ENCODE data around the gene FOXL3.

Gene FOXL3

DNA sequence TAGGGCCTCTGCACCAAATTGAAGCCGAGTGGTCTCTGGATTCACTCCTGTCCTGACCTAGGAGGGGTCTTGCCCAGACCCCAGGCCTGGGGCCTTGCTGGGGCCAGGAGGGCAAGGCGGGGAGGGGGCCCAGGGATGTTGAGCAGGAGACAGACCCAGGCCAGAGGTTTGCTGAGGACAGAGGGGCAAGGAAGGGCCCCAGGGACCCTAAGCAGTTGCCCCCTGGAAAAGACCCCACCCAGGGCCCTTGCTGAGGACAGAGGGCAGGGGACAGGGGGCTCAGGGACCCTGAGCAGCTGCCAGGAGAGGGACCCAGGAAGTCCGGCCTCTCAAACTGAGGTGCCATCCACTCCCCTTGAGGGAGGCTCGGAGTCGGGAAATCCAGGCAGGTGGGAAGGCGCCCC lies 32.7 kb downstream of the FOXL3 start:
- no peak for TF ChIP-seq JUND (IDR thresholded peaks at IDR 0.05; ENCODE audit: low read depth)
- in situ Hi-C loops (cut with HindIII; ENCODE audit: low pct_unique_long_range_greater_than_20kb, low sequenced_read_pairs): no loop called here
- no peak for DNase-seq (ENCODE audit: low read depth in 1 of 2, low spot score in 1 of 2)

DNA sequence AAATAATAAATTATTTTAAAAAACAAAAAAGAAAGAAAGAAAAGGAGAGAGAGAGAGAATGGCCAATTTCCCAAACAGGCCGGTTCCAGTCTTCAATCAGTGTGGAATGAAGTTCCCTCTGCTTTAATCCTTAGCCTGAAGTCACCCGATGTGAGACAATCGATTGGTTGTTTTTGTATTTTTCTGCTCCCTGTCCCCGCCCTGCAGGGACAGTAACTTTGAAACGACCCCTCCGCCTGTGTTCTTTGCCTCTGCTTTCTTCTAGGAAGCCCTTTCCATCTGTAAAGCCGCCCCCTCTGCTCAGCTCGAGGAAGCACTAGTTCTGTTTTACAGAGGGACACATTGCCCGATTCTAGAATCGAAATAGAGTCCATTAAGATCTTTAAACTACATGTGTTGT lies 33.4 kb downstream of the FOXL3 start:
- no peak for DNase-seq (ENCODE audit: low read depth in 1 of 2, low spot score in 1 of 2)
- no peak for TF ChIP-seq JUND (IDR thresholded peaks at IDR 0.05; ENCODE audit: low read depth)
- in situ Hi-C loops (cut with HindIII; ENCODE audit: low pct_unique_long_range_greater_than_20kb, low sequenced_read_pairs): no loop called here

DNA sequence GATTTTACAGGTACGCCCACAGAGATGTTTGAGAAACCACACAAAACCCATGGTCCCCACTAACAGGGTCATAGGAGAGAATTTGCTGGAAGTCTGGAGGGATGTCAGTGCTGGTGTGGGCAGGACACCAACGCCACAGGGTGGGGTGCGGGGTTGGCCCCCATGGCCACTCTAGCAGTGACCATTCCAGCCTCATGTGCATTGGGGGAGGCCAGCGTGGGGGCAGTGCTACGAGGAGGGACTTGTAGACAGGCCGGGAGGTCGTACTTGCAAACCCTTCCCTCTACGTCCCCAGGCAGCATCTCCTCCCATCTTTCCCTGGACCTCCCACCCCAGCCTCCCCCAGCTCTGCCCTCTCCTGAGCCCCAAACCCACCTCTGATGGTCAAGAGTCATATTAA lies 34.0 kb downstream of the FOXL3 start:
- DNase-seq (ENCODE audit: low read depth in 1 of 2, low spot score in 1 of 2): no peak
- no peak for TF ChIP-seq JUND (IDR thresholded peaks at IDR 0.05; ENCODE audit: low read depth)
- in situ Hi-C loops (cut with HindIII; ENCODE audit: low pct_unique_long_range_greater_than_20kb, low sequenced_read_pairs): no loop called here

DNA sequence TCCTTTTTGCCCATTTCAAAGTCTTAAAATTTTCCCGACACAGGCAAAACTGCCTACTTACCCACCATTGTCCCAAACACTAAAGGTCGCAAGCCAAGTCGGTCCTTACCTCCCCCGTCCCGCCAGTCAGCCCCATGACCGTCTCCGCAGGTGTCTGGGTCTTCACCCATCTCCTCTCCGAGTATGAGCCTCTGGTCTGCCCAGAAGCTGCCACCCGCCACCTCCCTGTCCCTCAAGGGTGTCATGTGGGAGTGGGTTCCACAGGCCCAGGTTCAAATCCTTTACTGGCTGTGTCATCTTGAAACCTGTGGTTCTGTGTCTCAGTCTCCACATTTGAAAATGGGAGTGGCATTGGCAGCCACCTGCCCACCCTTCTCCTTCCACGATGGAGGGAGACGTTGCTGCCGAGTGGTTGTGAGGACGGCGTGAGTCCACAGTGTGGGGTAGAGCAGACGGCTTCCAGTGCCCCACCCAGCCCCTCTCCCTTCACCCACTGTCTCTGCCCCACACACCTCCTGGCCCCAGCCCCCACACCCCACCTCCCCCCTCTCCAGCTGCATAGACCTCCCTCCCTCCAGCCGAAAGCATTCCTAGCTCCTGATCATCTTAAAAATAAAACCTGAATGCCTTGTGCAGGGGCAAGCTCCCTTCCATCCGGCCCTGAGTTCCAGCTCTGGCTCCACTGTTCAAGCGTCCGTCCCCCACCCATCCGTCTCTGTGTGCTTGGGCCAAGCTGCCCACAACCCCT lies 35.3 kb downstream of the FOXL3 start:
- in situ Hi-C loops (cut with HindIII; ENCODE audit: low pct_unique_long_range_greater_than_20kb, low sequenced_read_pairs): no loop called here
- TF ChIP-seq JUND (IDR thresholded peaks at IDR 0.05; ENCODE audit: low read depth): no peak
- no peak for DNase-seq (ENCODE audit: low read depth in 1 of 2, low spot score in 1 of 2)

DNA sequence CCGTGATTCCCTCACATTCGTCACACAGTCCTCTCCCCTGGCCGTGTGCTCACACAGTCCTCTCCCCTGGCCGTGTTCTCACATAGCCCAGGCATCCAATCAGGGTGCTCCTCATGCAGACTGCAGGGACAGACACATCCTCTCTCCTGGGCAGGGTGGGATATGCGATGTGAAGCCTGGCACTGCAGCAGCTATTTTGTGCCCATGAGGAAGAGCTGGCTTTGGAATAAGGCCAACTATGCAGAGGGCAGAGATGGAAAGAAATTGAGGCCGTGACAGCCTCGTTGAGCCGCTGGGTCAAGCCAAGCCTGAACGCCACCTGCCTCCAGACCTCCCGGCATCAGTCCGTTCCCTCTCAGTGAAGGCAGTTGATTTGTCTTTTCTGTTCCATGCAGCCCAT lies 35.8 kb downstream of the FOXL3 start:
- no peak for DNase-seq (ENCODE audit: low read depth in 1 of 2, low spot score in 1 of 2)
- in situ Hi-C loops (cut with HindIII; ENCODE audit: low pct_unique_long_range_greater_than_20kb, low sequenced_read_pairs): no loop called here
- TF ChIP-seq JUND (IDR thresholded peaks at IDR 0.05; ENCODE audit: low read depth): no peak

DNA sequence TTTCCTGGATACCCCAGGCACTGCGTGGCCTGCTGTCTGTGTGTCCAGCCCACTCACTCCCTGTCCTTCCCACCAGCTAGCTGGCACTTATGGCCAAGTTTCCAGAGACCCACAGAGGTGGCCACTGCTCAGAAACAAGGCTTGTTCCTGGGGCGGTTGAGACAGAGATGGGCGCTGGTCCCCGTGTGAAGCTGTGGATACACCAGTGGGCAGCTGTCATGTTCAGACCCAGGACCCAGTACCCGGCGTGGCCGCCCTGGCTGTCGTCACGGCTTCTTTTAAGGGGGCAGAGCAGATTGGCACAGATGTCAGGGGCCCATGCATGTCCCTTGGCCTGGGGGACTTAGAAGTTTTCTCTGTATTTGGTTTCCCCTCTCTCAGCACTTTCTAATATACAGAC lies 36.3 kb downstream of the FOXL3 start:
- in situ Hi-C loops (cut with HindIII; ENCODE audit: low pct_unique_long_range_greater_than_20kb, low sequenced_read_pairs): no loop called here
- no peak for DNase-seq (ENCODE audit: low read depth in 1 of 2, low spot score in 1 of 2)
- TF ChIP-seq JUND (IDR thresholded peaks at IDR 0.05; ENCODE audit: low read depth): no peak

DNA sequence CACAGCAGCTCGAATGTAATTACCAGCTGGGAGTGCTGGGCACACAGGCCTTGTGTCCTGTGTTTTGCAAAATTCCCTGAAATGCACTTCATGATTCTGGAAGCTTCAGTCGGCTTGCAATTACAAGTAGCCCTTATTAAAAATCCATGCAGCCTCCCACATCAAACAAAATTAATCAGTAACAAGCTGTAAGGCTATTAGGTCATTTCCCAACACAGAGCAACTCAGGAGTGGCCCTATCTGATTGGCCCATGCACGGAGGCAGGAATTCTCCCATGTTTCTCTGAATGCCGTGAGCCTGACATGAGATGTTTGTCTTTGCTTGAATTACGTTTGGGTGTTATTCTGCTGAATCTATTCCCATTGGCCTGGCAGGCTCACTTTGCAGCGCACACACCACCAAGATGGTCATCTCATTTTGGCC lies 36.9 kb downstream of the FOXL3 start:
- in situ Hi-C loops (cut with HindIII; ENCODE audit: low pct_unique_long_range_greater_than_20kb, low sequenced_read_pairs): no loop called here
- no peak for TF ChIP-seq JUND (IDR thresholded peaks at IDR 0.05; ENCODE audit: low read depth)
- peak in 1 of 2 experiments; percentile 56 for DNase-seq (ENCODE audit: low read depth in 1 of 2, low spot score in 1 of 2)

DNA sequence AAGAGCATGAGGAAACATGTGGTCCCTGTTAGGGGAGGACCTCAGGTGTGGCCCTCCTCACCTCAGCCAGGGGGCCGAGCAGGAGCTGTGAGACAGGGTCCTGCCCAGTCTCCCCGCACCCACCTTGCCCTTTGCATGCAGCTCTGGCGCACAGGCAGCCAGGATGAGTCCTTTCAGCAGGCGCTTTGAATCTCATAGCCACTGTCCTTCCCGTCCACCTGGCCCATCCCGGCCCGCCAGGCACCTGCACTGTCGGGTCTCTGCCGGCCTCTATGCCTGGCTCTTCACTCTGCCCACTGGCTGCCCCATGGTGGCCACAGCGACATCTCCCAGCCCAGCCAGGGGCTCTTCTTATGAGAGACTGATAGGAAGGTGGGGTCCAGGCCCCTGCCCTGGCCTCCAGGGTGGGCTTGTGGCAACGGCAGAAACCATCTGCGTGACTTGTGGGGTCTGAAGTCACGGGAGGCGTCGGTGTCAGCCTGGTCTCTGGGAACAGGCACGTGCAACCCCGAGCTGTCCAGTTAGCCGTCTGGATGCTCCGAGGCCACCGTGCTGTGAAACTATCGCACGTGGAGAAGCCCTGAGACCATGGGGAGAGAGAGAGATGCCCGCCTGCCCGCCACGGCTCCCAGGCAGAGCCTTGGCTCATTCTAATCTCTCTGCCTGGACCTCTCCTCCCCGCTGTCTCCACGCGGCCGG lies 37.4 kb downstream of the FOXL3 start:
- in situ Hi-C loops (cut with HindIII; ENCODE audit: low pct_unique_long_range_greater_than_20kb, low sequenced_read_pairs): no loop called here
- no peak for DNase-seq (ENCODE audit: low read depth in 1 of 2, low spot score in 1 of 2)
- TF ChIP-seq JUND (IDR thresholded peaks at IDR 0.05; ENCODE audit: low read depth): no peak

DNA sequence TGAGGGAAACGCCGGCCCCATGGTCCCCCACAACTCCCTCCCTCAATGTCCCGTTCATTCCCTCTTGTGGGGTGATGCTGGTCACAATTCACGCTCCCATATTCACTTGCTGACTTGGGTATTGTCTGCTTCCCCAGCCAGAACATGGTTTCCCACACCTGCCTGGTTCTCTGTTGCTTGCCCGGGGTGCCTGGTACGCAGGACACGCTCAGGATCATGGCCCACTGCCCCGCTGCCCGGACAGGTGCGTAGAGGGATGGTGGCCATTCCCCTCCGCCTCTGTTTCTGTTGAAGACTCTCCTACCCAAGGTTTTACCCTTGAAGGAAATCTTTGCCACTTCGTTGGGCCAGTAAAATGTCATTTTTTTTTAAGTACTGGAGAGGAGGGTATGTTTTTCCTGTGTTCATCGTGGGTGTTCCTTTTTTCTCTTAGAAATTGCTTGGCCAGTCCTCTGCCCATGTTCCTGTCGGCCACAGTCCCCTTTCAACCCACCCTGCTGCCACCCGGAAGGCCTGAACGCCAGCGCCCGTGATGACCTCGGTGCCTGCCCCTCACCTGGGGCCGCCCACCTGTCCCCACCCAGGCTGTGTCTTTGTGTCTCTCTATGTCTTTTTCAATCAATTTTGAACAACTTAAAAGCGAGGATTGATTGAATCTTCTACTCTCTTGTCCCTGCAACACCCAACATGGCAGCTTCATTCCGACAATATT lies 38.2 kb downstream of the FOXL3 start:
- no peak for DNase-seq (ENCODE audit: low read depth in 1 of 2, low spot score in 1 of 2)
- in situ Hi-C loops (cut with HindIII; ENCODE audit: low pct_unique_long_range_greater_than_20kb, low sequenced_read_pairs): no loop called here
- TF ChIP-seq JUND (IDR thresholded peaks at IDR 0.05; ENCODE audit: low read depth): no peak

DNA sequence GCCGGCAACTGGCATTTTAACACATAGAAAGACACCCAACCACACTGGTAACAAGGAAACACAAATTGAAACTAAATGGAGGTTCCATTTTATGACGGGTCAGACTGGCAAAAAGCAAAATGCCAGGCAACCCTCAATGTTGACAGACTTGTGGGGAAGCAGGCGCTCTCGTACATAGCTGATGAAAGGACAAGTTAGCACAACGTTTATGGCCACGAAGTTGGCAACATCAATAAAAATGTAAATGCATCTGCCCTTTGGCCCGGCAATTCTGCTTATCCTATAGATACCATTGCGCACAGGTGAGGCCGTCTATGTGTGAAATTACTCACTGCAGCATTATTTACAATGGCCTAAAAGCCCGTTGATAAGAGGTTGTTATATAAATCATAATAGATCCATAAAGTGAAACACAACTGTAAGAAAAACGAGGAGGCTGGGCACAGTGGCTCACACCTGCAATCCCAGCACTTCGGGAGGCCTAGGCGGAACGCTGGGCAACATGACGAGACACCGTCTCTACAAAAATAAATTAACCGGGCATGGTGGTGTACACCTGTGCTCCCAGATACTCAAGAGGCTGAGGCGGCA lies 39.8 kb downstream of the FOXL3 start:
- no peak for DNase-seq (ENCODE audit: low read depth in 1 of 2, low spot score in 1 of 2)
- in situ Hi-C loops (cut with HindIII; ENCODE audit: low pct_unique_long_range_greater_than_20kb, low sequenced_read_pairs): no loop called here
- no peak for TF ChIP-seq JUND (IDR thresholded peaks at IDR 0.05; ENCODE audit: low read depth)

DNA sequence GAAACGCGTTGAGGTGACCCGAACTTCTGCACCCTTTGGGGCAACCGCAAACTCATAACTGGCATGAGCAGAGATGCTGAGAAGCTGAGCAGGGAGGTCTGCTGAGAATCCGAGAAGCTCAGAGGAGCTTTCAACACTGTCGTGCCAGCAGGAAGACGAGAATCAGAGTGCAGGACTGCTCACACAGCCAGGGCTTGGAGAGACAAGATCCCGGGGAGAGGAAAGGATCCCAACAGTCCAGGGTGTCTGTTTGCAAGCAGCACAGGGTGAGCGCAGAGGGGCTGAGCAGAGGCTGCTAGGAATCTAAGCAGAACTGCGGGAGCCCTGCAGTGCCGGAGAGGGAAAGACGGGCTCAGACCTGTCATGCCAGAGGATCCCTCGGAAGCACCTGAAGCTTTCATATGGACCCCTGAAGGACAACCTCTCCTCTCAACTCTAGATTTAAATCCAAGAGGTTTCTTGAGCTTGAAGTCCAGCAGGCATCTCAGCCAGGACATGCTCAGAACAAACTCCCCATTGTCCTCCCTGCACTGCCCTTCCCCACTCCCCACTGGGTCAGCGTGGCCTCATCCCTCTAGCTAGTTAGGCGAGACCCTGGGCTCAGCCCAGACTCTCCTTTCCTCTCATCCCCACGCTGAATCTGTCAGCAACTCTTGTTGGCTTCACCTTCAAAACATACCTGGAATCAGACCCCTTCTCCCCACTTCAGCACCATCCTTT lies 40.7 kb downstream of the FOXL3 start:
- in situ Hi-C loops (cut with HindIII; ENCODE audit: low pct_unique_long_range_greater_than_20kb, low sequenced_read_pairs): no loop called here
- TF ChIP-seq JUND (IDR thresholded peaks at IDR 0.05; ENCODE audit: low read depth): no peak

DNA sequence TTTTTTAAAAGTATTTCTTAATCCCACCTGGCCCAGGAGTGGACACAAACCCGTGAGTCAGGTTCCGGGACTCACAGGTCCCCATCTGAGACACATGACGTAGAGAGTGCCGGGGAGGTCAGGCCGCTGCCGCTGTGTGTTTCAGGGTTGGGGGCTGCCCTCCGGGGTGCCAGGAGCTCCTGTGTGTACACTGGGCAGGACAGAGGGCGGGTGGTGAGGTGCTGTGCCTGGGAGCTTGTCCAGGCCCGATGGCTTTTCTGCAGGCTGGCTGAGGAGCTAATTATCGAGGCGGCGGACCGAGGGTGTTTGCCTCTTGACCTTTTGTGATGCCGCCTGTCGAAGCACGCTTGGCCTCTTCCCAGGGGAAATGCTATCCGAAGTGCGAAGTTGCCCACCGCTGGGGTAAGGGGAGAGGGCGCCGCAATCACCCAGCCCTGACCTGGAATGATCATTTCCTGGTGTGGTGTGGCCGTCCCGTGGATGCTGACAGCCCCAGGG lies 42.1 kb downstream of the FOXL3 start:
- TF ChIP-seq JUND (IDR thresholded peaks at IDR 0.05; ENCODE audit: low read depth): no peak
- in situ Hi-C loops (cut with HindIII; ENCODE audit: low pct_unique_long_range_greater_than_20kb, low sequenced_read_pairs): no loop called here
- no peak for DNase-seq (ENCODE audit: low read depth in 1 of 2, low spot score in 1 of 2)

More for the DNA sequence above, 40.7 kb downstream of the FOXL3 start:
- no peak for DNase-seq (ENCODE audit: low read depth in 1 of 2, low spot score in 1 of 2)
